ENCODE measurements around the gene ABCA13.

GRCh38 chr7:48540746-48541145, 369.5 kb downstream of the ABCA13 start:
- TF ChIP-seq CTCF (conservative IDR thresholded peaks at IDR 0.05) (no peak), ZFX (IDR thresholded peaks at IDR 0.05) (no peak)
